Measurements from ENCODE around the gene LPP.

LPP gene

DNA sequence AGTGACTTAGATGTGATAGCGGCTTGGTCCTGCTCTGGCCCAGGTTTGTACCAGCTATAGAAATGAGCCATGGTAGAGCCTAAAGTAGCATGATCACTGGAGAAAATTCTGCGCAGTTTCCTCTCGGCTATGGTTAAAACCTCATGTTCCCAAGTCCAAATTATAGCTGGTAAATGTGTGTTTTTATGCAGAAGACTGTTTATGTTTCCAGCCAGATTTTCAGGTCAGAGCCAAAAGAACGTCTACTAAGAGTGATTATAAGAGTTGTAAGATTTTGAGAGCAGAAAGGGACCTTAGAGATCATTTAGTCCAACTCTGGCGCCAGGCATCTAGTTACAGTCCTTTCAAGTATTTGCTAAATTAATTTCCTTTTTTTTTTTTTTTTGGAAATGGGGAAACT lies 333.7 kb downstream of the LPP start:
- in situ Hi-C loops (cut with MboI; ENCODE audit: low sequenced_read_pairs) = no loop called here
- no peaks in the 10 kb centered on the region for H3K36me3 ChIP-seq (replicated peaks)
- no peaks in the 10 kb centered on the region for H3K27me3 ChIP-seq (ENCODE audit: low read depth)
- no peaks in the 10 kb centered on the region for H3K4me1 ChIP-seq
- DNase-seq (ENCODE audit: low spot score in 2 of 2) = no peak
- no peaks in the 10 kb centered on the region for H3K9me3 ChIP-seq
- no peak overlapping the region for H3K4me3 ChIP-seq

DNA sequence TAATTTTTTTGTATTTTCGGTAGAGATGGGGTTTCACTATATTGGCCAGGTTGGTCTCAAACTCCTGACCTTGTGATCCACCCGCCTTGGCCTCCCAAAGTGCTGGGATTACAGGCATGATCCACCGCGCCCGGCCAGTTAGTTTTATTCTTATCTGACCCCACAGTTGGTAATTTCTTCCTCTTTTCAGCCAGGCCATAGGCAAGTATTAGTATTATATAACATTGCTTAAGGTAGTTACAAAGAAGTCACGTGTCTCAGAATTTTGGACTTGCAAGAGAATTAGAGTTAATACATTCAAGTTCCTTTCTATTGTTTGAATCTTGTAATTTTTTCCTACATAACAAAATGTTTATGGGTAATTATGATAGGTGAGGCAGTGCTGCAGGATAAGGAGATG lies 334.8 kb downstream of the LPP start:
- no peak overlapping the region for H3K4me3 ChIP-seq
- in situ Hi-C loops (cut with MboI; ENCODE audit: low sequenced_read_pairs) = no loop called here
- DNase-seq (ENCODE audit: low spot score in 2 of 2) = no peak

DNA sequence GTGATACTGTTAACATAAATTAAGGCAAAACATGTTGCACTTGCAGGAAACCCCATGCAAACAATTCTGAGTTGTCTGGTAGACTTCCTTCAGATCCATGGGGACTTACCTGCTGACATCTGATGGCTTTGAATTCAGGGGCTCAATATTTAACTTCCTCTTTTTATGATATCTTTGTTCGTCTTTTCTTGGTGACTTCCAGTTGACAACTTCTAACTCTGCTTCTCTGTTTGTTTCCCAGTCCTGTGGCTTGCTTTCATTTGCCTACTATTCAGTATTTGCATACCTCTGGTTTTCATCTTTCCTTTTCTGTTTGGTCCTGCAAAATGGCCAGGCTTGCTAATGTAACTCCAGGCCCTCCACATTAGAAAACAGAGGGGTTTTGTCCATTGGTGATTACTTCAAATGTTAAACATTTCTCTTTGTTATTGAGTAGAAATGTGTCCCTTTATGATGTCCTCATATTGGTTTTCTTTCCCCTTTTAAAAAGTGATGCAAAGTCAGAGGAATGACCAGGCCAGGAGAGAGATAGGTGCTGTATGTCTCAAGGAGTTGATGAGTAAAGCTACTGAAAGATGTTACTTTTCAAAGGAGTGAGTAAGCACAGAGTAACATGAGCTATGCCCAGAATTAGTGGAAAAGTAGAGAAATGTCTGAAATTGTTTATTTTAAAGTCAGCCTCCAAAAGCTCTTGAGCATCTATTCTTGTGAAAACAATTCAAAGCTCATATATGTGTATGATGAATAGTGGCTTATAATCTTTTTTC lies 335.9 kb downstream of the LPP start:
- Histone ChIP-seq H3K27me3 (ENCODE audit: low read depth) (no peaks in the 10 kb centered on the region), H3K4me3 (no peak overlapping the region), H3K9me3 (no peaks in the 10 kb centered on the region), H3K36me3 (replicated peaks) (no peaks in the 10 kb centered on the region), H3K4me1 (no peaks in the 10 kb centered on the region)
- no peak for DNase-seq (ENCODE audit: low spot score in 2 of 2)
- in situ Hi-C loops (cut with MboI; ENCODE audit: low sequenced_read_pairs) = no loop called here

More for the DNA sequence above, 334.8 kb downstream of the LPP start:
- Histone ChIP-seq H3K27me3 (ENCODE audit: low read depth) (no peaks in the 10 kb centered on the region), H3K4me1 (no peaks in the 10 kb centered on the region), H3K9me3 (no peaks in the 10 kb centered on the region), H3K36me3 (replicated peaks) (no peaks in the 10 kb centered on the region)

DNA sequence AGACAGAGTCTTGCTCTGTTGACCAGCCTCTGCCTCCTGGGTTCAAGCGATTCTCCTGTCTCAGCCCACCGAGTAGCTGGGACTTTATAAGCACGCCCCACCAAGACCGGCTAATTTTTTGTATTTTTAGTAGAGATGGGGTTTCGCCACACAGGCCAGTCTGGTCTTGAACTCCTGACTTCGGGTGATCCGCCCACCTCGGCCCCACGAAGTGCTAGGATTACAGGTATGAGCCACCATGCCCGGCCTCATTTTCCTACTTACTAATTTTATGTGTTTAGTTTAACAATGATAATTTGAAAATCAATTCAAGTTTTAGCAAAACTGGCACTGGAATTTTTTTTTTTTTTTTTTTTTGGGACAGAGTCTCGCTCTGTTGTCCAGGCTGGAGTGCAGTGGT lies 336.5 kb downstream of the LPP start:
- Histone ChIP-seq H3K4me1 (no peaks in the 10 kb centered on the region), H3K36me3 (replicated peaks) (no peaks in the 10 kb centered on the region), H3K4me3 (no peak overlapping the region), H3K27me3 (ENCODE audit: low read depth) (no peaks in the 10 kb centered on the region), H3K9me3 (no peaks in the 10 kb centered on the region)
- in situ Hi-C loops (cut with MboI; ENCODE audit: low sequenced_read_pairs) = no loop called here
- DNase-seq (ENCODE audit: low spot score in 2 of 2) = no peak

DNA sequence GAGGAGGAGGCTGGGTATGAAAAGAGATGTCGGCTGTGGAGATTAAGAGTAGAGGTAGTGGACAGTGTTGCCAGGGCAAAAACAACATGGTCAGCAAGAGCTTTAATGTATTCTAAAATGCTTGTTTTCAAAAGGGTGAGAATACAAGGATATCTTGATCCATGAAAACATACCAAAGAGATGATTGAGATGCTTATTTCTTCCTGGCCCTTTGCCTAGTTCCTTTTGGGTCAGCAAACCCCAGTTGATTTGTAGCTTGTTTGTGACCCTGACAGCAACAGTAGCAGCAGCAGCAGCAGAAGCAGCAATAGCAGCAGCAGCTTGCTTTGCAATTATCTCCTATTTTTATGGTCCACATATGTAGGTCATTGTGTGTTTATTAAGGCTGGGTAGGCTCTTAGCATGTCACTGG lies 337.3 kb downstream of the LPP start:
- Histone ChIP-seq H3K36me3 (replicated peaks) (no peaks in the 10 kb centered on the region), H3K4me3 (no peak overlapping the region), H3K9me3 (no peaks in the 10 kb centered on the region), H3K27me3 (ENCODE audit: low read depth) (no peaks in the 10 kb centered on the region), H3K4me1 (no peaks in the 10 kb centered on the region)
- DNase-seq (ENCODE audit: low spot score in 2 of 2) = no peak
- in situ Hi-C loops (cut with MboI; ENCODE audit: low sequenced_read_pairs) = no loop called here

DNA sequence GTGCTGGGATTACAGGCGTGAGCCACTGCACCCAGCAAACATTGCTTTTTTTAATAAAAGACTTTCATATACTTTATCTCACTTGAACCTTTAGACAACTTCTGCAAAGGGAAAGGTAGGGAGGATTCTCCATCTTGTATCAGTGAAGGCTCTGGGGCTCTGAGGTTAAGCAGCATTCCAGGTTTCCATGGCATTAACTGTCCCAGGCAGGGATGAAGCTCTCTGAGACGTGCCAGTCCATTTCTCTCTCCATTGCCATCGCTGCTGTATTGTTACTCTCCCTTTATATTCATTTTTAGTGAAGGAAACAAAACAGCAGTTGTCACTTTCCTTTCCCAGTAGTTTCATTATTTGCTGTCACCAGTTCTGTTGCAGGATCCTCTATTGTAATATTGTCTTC lies 342.4 kb downstream of the LPP start:
- in situ Hi-C loops (cut with MboI; ENCODE audit: low sequenced_read_pairs) = no loop called here
- no peak overlapping the region for H3K4me3 ChIP-seq
- DNase-seq (ENCODE audit: low spot score in 2 of 2) = no peak
- no peaks in the 10 kb centered on the region for H3K27me3 ChIP-seq (ENCODE audit: low read depth)
- no peaks in the 10 kb centered on the region for H3K9me3 ChIP-seq
- H3K4me1 ChIP-seq = no peaks in the 10 kb centered on the region
- H3K36me3 ChIP-seq (replicated peaks) = no peaks in the 10 kb centered on the region

DNA sequence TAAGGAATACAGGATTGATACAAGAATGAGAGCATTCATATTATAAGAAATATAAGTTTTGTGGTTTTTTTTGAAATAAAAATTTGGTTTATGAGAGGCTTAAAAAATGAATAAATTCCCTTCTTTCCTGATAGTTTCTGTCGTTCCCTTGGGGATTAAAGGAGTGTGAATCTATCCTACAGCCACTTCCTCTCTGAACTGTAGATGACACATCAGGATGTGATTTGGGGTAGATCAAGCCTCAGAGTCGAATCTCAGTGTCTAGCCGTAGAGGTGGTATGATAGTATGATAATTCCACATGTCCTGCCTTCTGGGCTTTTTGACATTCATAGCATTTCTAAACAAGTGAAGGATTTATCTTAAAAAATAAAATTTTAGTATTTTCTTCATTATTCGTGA lies 343.1 kb downstream of the LPP start:
- no peaks in the 10 kb centered on the region for H3K4me1 ChIP-seq

DNA sequence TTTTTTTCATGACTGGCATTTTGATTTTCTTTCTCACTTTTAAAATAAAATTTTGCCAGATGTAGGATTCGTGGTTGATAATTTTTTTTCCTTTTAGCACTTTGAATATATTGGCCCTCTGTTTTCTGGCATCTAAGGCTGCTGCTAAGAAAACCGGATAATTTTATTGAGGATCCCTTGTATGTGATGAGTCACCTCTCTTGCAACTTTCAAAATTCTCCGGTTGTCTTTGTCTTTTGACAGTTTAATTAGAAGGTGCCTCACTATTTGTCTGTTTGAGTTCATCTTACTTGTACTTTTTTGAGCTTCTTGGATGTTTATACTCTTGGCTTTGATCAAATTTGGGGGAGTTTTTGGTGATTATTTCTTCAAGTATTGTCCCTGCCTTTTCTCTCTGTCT lies 349.7 kb downstream of the LPP start:
- DNase-seq (ENCODE audit: low spot score in 2 of 2) = no peak
- H3K36me3 ChIP-seq (replicated peaks) = no peaks in the 10 kb centered on the region
- in situ Hi-C loops (cut with MboI; ENCODE audit: low sequenced_read_pairs) = no loop called here

More for the DNA sequence above, 343.1 kb downstream of the LPP start:
- in situ Hi-C loops (cut with MboI; ENCODE audit: low sequenced_read_pairs) = no loop called here
- no peaks in the 10 kb centered on the region for H3K27me3 ChIP-seq (ENCODE audit: low read depth)
- DNase-seq (ENCODE audit: low spot score in 2 of 2) = no peak
- no peaks in the 10 kb centered on the region for H3K36me3 ChIP-seq (replicated peaks)
- no peak overlapping the region for H3K4me3 ChIP-seq
- H3K9me3 ChIP-seq = no peaks in the 10 kb centered on the region

DNA sequence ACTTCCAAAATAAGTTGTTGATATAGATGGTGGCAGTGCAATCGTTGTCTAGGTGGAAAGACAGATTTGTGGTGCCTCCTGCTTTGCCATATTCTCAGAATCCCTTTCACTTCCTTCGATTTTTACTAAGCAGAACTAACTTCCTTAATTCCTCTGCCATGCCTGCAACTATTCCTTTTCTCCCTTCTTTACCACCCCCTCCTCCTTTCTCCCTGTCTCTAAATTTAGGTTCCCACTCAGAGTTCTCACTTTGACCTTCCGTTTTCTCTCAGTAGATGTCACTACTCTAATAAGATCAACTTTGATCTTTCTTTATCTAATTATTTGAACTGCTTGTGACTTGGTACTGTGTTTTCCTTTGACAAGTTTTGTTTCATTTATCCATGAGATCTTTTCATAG lies 351.2 kb downstream of the LPP start:
- Histone ChIP-seq H3K4me3 (no peak overlapping the region), H3K4me1 (no peaks in the 10 kb centered on the region), H3K36me3 (replicated peaks) (no peaks in the 10 kb centered on the region), H3K27me3 (ENCODE audit: low read depth) (no peaks in the 10 kb centered on the region), H3K9me3 (no peaks in the 10 kb centered on the region)
- DNase-seq (ENCODE audit: low spot score in 2 of 2) = no peak
- in situ Hi-C loops (cut with MboI; ENCODE audit: low sequenced_read_pairs) = no loop called here

More for the DNA sequence above, 349.7 kb downstream of the LPP start:
- H3K9me3 ChIP-seq = no peaks in the 10 kb centered on the region
- H3K4me1 ChIP-seq = no peaks in the 10 kb centered on the region
- no peak overlapping the region for H3K4me3 ChIP-seq
- H3K27me3 ChIP-seq (ENCODE audit: low read depth) = no peaks in the 10 kb centered on the region

DNA sequence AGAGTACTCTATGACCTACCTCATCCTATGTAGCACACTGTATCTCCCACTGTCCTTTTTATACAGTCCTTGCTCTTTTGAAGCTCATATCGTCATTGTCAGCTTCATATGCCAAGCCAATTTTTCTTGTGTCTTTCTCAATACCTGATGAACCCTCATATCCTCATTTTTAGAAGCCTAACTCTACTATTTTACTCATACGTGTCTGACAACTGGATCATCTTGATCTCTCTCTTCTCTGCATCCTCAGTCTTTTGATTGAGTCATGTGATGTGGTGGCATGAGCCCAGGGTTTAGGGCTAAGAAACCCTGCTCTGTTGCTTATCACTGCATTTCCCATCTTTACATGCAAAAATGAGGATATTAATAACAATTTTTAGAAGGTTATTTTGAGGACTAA lies 352.0 kb downstream of the LPP start:
- in situ Hi-C loops (cut with MboI; ENCODE audit: low sequenced_read_pairs) = no loop called here
- Histone ChIP-seq H3K4me1 (no peaks in the 10 kb centered on the region), H3K36me3 (replicated peaks) (no peaks in the 10 kb centered on the region), H3K4me3 (no peak overlapping the region), H3K9me3 (no peaks in the 10 kb centered on the region), H3K27me3 (ENCODE audit: low read depth) (no peaks in the 10 kb centered on the region)
- DNase-seq (ENCODE audit: low spot score in 2 of 2) = no peak

DNA sequence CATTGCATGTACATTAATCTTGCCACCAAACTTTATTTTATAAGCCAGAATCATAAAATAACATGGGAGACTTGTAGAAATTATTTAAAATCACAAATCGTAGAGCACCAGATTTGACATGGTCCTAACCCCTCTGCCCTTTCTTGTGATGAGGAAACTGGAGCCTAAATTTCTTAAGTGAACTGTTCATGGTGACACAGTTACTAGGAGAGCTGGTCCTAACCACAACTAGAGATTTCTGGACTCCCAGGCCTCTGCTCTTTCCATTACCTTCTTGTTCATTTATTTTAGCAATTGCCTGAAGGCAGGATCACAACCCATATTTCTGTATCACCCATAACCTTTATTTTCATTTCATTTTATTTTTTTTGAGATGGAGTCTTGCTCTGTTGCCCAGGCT lies 352.5 kb downstream of the LPP start:
- no peaks in the 10 kb centered on the region for H3K9me3 ChIP-seq
- in situ Hi-C loops (cut with MboI; ENCODE audit: low sequenced_read_pairs) = no loop called here
- no peak for DNase-seq (ENCODE audit: low spot score in 2 of 2)
- no peak overlapping the region for H3K4me3 ChIP-seq
- H3K36me3 ChIP-seq (replicated peaks) = no peaks in the 10 kb centered on the region
- no peaks in the 10 kb centered on the region for H3K27me3 ChIP-seq (ENCODE audit: low read depth)
- H3K4me1 ChIP-seq = no peaks in the 10 kb centered on the region

DNA sequence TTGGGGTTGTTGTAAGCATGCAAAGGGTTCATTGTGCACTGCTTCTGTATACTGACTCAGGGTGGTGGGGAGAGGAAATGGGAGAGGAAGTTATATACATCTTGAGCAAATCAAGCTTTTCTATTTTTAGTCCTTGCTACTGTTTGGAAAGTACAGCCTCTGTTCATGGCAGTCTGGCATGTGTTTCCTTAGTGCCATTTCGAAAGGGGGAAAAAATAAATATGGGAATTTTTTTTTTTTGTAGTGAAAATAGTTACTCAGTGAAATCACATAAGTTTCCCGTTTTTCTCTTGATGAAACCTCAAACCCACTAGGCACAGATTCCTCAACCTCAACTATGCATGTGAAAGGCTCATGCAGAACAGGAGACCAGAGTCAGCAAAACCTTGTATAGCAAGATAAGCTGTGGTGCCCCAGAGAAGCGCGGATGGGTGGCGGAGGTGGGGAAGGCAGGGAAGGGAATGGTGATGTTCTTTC lies 353.3 kb downstream of the LPP start:
- Histone ChIP-seq H3K4me3 (no peak overlapping the region), H3K9me3 (no peaks in the 10 kb centered on the region), H3K36me3 (replicated peaks) (no peaks in the 10 kb centered on the region), H3K27me3 (ENCODE audit: low read depth) (no peaks in the 10 kb centered on the region), H3K4me1 (no peaks in the 10 kb centered on the region)
- in situ Hi-C loops (cut with MboI; ENCODE audit: low sequenced_read_pairs) = no loop called here
- no peak for DNase-seq (ENCODE audit: low spot score in 2 of 2)

DNA sequence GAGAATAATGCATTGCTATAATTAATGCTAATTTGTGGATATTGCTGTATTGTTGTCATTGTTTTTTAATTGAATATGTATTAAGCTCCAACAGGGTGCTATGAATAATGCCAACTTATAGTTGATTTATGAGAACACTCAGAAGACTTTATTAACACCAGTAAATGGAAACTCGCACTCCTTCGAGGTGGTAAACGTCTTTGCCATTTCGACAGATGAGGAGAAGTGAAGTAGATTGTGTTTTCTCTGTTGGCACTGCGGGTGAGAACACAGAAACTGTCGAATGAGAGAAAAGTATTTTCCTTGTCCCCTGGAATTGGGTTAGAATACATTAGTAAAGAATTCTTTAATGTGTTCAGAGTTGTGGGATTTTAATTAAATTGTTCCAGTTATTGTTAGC lies 354.5 kb downstream of the LPP start:
- Histone ChIP-seq H3K36me3 (replicated peaks) (no peaks in the 10 kb centered on the region), H3K4me3 (no peak overlapping the region), H3K9me3 (no peaks in the 10 kb centered on the region), H3K4me1 (no peaks in the 10 kb centered on the region), H3K27me3 (ENCODE audit: low read depth) (no peaks in the 10 kb centered on the region)
- DNase-seq (ENCODE audit: low spot score in 2 of 2) = no peak
- in situ Hi-C loops (cut with MboI; ENCODE audit: low sequenced_read_pairs) = no loop called here

DNA sequence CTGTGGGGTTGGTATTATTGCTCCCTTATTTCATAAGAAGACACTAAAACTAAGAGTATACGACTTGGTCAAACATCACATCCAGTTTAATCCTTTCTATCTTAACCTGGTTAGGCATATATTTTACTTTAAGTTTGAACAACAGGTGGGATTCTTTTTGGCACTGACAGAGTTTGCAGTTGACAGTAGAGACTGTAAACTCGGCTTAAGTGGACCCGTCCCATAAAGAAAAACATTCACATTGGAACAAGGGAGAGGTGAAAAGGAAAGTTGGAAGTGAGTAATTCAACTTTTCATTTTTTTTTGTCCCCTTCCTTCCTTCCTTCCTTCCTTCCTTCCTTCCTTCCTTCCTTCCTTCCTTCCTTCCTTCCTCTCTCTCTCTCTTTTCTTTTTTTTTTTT lies 355.4 kb downstream of the LPP start:
- H3K4me1 ChIP-seq = no peaks in the 10 kb centered on the region
- in situ Hi-C loops (cut with MboI; ENCODE audit: low sequenced_read_pairs) = no loop called here
- H3K4me3 ChIP-seq = no peak overlapping the region
- H3K9me3 ChIP-seq = no peaks in the 10 kb centered on the region
- H3K36me3 ChIP-seq (replicated peaks) = no peaks in the 10 kb centered on the region
- no peaks in the 10 kb centered on the region for H3K27me3 ChIP-seq (ENCODE audit: low read depth)
- DNase-seq (ENCODE audit: low spot score in 2 of 2) = no peak

DNA sequence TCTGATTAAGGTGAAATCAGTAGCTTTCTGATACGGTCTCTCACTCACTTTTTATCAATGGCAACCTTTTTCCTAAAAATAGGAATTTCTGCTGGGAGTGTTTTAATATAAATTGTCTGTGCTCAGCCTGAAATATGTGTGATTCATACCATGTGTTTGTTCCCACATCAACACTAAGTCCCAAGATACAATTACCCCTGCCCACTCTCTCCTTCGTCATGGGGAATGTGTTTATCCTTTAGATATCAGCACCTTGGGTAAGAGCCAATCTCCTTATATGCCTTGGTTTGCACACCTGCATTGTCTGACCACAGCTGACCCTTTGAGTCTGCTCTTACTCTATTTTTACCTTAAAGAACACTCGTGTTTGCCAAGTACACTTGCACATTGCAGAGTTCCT lies 356.4 kb downstream of the LPP start:
- in situ Hi-C loops (cut with MboI; ENCODE audit: low sequenced_read_pairs) = no loop called here
- no peak for DNase-seq (ENCODE audit: low spot score in 2 of 2)
- Histone ChIP-seq H3K4me1 (peaks cover 3% of the 10 kb centered on the region; the same call in 1 of the 2 replicates), H3K36me3 (replicated peaks) (no peaks in the 10 kb centered on the region), H3K4me3 (no peak overlapping the region), H3K27me3 (ENCODE audit: low read depth) (no peaks in the 10 kb centered on the region), H3K9me3 (no peaks in the 10 kb centered on the region)

All from HAP-1 (cell line).